Natural killer cell (primary cell): ENCODE data around the gene GRAMD1C. TPM values are rescaled to one million over a fixed set of nuclear protein-coding genes. Genes with fewer than 3 reads are reported as not detected.

Source experiments
- ATAC-seq, 3 donors: fragments of 150-1000 bp in 2 of 3; fragments of 200-7000 bp in 1 of 3; cut with Tn5 transposase; 1 replicate in 1 of 3; 2 replicates in 2 of 3; pipeline ENCODE4 v1.10.0; 2021; ENCODE audit warnings: mild to moderate bottlenecking in 2 of 3, moderate library complexity in 2 of 3
- DNase-seq, 2 donors: peaks; one replicate each; pipeline versions ENCODE4 v3.0.0 to v3.0.0-alpha.2; 2013 to 2021; ENCODE audit warnings: mixed read lengths in 1 of 2
- H3K27ac ChIP-seq: one replicate; pipeline ENCODE4 v1.5.1; 2013; ENCODE audit warnings: mild to moderate bottlenecking, low read length
- H3K27me3 ChIP-seq: one replicate; pipeline ENCODE4 v1.6.1; 2013; ENCODE audit warnings: low read length; ENCODE audit not compliant: control insufficient read depth, insufficient read depth
- H3K36me3 ChIP-seq: one replicate; pipeline ENCODE4 v1.6.1; 2013; ENCODE audit warnings: low read length; ENCODE audit not compliant: control insufficient read depth, insufficient read depth
- H3K4me1 ChIP-seq: one replicate; pipeline ENCODE4 v1.6.1; 2013; ENCODE audit warnings: low read length; ENCODE audit not compliant: control insufficient read depth, insufficient read depth
- H3K4me3 ChIP-seq: one replicate; pipeline ENCODE4 v1.5.1; 2013; ENCODE audit warnings: low read length
- H3K9me3 ChIP-seq: one replicate; pipeline ENCODE4 v1.6.1; 2013; ENCODE audit warnings: low read length; ENCODE audit not compliant: control insufficient read depth, insufficient read depth
- H3K27ac Mint-ChIP-seq, 2 donors: one replicate each; pipeline ENCODE4 v1.8.0; 2022; ENCODE audit warnings: mild to moderate bottlenecking in 2 of 2, mixed read lengths in 2 of 2, moderate library complexity in 1 of 2
- H3K27me3 Mint-ChIP-seq, 2 donors: one replicate each; pipeline ENCODE4 v1.8.0; 2022; ENCODE audit warnings: low read depth in 2 of 2, mixed read lengths in 2 of 2
- H3K36me3 Mint-ChIP-seq: one replicate; pipeline ENCODE4 v1.8.0; 2022; ENCODE audit warnings: mixed read lengths
- H3K4me1 Mint-ChIP-seq, 2 donors: one replicate each; pipeline ENCODE4 v1.8.0; 2022; ENCODE audit warnings: mixed read lengths in 2 of 2
- H3K4me3 Mint-ChIP-seq: one replicate; pipeline ENCODE4 v1.8.0; 2022; ENCODE audit warnings: mild to moderate bottlenecking, moderate library complexity, mixed read lengths
- H3K9me3 Mint-ChIP-seq, 2 donors: one replicate each; pipeline ENCODE4 v1.8.0; 2022; ENCODE audit warnings: mixed read lengths in 2 of 2
- CTCF ChIP-seq: fragments of 200-600 bp; IDR thresholded peaks from one replicate; pipeline ENCODE4 v1.8.0; 2022; ENCODE audit warnings: antibody characterized with exemption
- WGBS: methylation state at CpG from one replicate; pipeline ENCODE4 v1.1.7; 2013; ENCODE audit warnings: missing lambda C conversion rate; ENCODE audit not compliant: insufficient coverage; 5-methylcytosine and 5-hydroxymethylcytosine counted together
- intact Hi-C: fragments of 100-400 bp; cut with micrococcal nuclease; formaldehyde crosslinking; loops from one replicate; pipeline ENCODE4 v1.14.2; 2022
- total RNA-seq, 4 donors: library from RNA; stranded (reverse); fragments of 120-200 nt in 1 of 4; gene quantifications; one replicate each; pipeline versions ENCODE4 v1.2.3 to v1.2.4, GENCODE V29; 2013 to 2022

The GRAMD1C gene
- 1 to 10 TPM; 2.7 to 3.9 (median 3.6) TPM for total RNA-seq
- total RNA-seq (2013): 5.5 TPM

DNA sequence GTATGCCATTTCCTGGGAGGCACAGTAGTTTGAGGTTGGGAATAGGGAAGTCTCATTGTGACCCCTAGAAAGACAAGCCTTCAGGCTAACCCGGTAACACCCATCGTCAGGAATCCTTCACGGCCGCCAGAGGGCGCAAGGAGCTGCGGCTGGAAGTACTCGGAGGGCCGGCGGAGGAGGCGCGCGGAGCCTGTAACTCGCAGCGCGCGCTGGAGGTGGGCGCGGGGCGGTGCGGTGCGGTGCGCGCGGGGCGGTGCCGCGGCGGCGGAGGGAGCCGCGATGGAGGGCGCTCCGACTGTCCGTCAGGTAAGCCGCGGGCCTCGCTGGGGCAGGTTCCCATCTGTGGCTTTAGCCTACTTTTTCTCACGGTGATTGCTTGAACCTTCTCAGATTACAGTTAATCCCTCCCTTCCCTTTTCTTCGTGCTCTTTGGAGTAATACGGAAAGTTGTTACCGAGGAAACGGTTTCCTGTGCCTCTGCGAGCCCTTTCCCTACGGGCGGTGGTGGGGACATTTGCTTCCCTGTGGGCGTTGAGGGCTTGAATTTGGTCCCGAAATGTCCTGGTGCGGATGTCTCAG, at the start of gene GRAMD1C:
Gene GRAMD1C, plus strand, starts transcription at position 158 of the 579 bp plus-strand sequence. Its CDS starts 122 bp downstream, at position 280.
- Mint-ChIP-seq H3K4me3 (peak within 1 kb of the TSS; percentile 87), H3K36me3 (no peaks in the 10 kb centered on the region), H3K4me1 (peaks cover 7 to 8% of the 10 kb centered on the region in 2 donors), H3K9me3 (no peaks in the 10 kb centered on the region), H3K27ac (peak within 1 kb of the TSS in 1 of 2 donors; percentile 74), H3K27me3 (peaks cover 0 to 2% of the 10 kb centered on the region in 2 donors)
- Histone ChIP-seq H3K27ac (peak within 1 kb of the TSS; percentile 15), H3K27me3 (no peaks in the 10 kb centered on the region), H3K4me3 (peak within 1 kb of the TSS; percentile 50), H3K36me3 (no peaks in the 10 kb centered on the region), H3K4me1 (peaks cover 10% of the 10 kb centered on the region), H3K9me3 (no peaks in the 10 kb centered on the region)
- DNase-seq (peak; percentile 82 to 95), ATAC-seq (peak; percentile 98 to 100 (median 99))
- intact Hi-C loops: loop anchor here (1.0 to 2.0 kb wide), 4 partner anchors 75 to 218 kb away; partner anchors contain the start of genes CCDC191 and QTRT2
- 2% methylated on average over 47 of the region's 48 CpGs for WGBS
- TF ChIP-seq CTCF: peak; percentile 86

DNA sequence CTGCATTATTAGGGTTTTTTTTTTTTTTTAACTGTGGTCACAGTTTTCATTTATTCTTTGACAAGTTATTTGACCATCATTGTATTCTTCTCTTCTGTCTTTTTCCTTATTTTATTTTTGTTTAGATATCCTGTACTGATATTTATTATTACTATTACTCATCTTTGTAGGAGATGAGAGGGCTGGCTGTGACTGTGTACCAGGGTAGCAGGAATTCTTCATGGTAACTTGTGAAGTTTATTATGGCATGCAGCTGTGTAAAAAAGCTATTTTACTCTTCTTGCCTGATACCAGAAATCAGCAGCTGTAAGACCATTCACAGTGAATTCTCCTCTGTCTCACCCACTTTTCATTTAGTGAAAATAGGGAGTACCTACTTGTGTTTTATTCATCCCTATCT, 47.2 kb upstream of the GRAMD1C start:
- no peak for TF ChIP-seq CTCF
- no peaks in the 10 kb centered on the region for H3K4me1 Mint-ChIP-seq

GRCh38 chr3:113794526-113794925, 44.1 kb upstream of the GRAMD1C start:
- Mint-ChIP-seq H3K27ac (peak overlapping the region in 1 of 2 donors; percentile 58), H3K36me3 (peaks cover 6% of the 10 kb centered on the region), H3K9me3 (no peaks in the 10 kb centered on the region), H3K4me3 (no peak overlapping the region), H3K4me1 (no peaks in the 10 kb centered on the region), H3K27me3 (no peaks in the 10 kb centered on the region)
- Histone ChIP-seq H3K9me3 (no peaks in the 10 kb centered on the region), H3K4me1 (no peaks in the 10 kb centered on the region), H3K36me3 (peaks cover 51% of the 10 kb centered on the region), H3K4me3 (no peak overlapping the region), H3K27ac (no peak overlapping the region), H3K27me3 (no peaks in the 10 kb centered on the region)
- intact Hi-C loops: no loop called here
- no peak for ATAC-seq
- TF ChIP-seq CTCF: no peak
- DNase-seq: no peak
- 81% methylated on average over 4 of the region's 4 CpGs for whole genome bisulfite sequencing

More for the DNA sequence above, 47.2 kb upstream of the GRAMD1C start:
- H3K4me1 ChIP-seq: no peaks in the 10 kb centered on the region
- H3K4me3 ChIP-seq: no peak overlapping the region
- peaks cover 6% of the 10 kb centered on the region for H3K36me3 Mint-ChIP-seq
- peaks cover 45% of the 10 kb centered on the region for H3K36me3 ChIP-seq
- no peaks in the 10 kb centered on the region for H3K27me3 Mint-ChIP-seq
- DNase-seq (no peak), ATAC-seq (no peak)
- H3K27ac Mint-ChIP-seq: no peak overlapping the region
- H3K27me3 ChIP-seq: no peaks in the 10 kb centered on the region
- H3K9me3 Mint-ChIP-seq: no peaks in the 10 kb centered on the region
- no peak overlapping the region for H3K27ac ChIP-seq
- no peaks in the 10 kb centered on the region for H3K9me3 ChIP-seq
- H3K4me3 Mint-ChIP-seq: no peak overlapping the region
- intact Hi-C loops: no loop called here

DNA sequence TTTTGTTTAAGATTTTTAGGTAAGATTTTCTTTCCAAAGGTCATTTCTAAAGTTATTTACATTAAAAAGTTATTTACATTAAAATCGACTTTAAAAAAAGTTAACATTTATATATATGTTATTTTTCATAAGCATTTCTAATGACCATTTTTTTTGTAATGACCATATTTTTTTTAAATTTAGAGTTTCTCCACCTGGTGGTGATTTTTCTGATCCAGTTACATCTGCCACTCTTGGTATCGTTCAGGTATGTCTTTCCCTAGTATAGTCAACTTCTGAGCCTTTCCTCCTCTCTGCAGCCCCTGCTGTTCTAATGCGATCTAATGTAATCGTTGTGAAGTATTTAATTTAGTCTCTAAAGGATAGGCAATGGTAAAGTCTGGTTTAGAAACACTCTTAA, 42.9 kb upstream of the GRAMD1C start:
- Mint-ChIP-seq H3K27ac (no peak overlapping the region), H3K36me3 (peaks cover 13% of the 10 kb centered on the region), H3K27me3 (no peaks in the 10 kb centered on the region), H3K9me3 (no peaks in the 10 kb centered on the region), H3K4me3 (no peak overlapping the region), H3K4me1 (no peaks in the 10 kb centered on the region)
- 100% methylated on average over 1 of the region's 4 CpGs for WGBS
- H3K27ac ChIP-seq: no peak overlapping the region
- intact Hi-C loops: no loop called here
- H3K9me3 ChIP-seq: no peaks in the 10 kb centered on the region
- no peak for ATAC-seq
- no peaks in the 10 kb centered on the region for H3K4me1 ChIP-seq
- peaks cover 58% of the 10 kb centered on the region for H3K36me3 ChIP-seq
- TF ChIP-seq CTCF: no peak
- H3K27me3 ChIP-seq: no peaks in the 10 kb centered on the region
- no peak overlapping the region for H3K4me3 ChIP-seq
- peak in 1 of 2 donors; percentile 12 for DNase-seq
